Amygdala (tissue), 56 donors: ENCODE data around the gene TUFT1.

ENCODE experiments used
- DNase-seq, 56 donors: peaks; one replicate each; lab custom pipeline; 2025; lab: John Stamatoyannopoulos, UW

TUFT1 gene

GRCh38 chr1:151536499-151536898, 3.6 kb upstream of the TUFT1 start:
- DNase-seq = no peak

GRCh38 chr1:151537112-151537511, 3.0 kb upstream of the TUFT1 start:
- DNase-seq = no peak

- DNase-seq = peak in 33 of 56 donors; percentile 8 to 71 (median 33)
Measured at GRCh38 chr1:151539321-151540020, 638 bp upstream of the TUFT1 start.

- DNase-seq = peak in 2 of 56 donors; percentile 2 to 3
Measured at GRCh38 chr1:151540982-151541377, 871 bp downstream of the TUFT1 start.

- DNase-seq = no peak
Measured at GRCh38 chr1:151541752-151542151, 1.6 kb downstream of the TUFT1 start.

- no peak for DNase-seq
Measured at GRCh38 chr1:151542710-151543129, 2.6 kb downstream of the TUFT1 start.

GRCh38 chr1:151545542-151545941, 5.4 kb downstream of the TUFT1 start:
- no peak for DNase-seq

- no peak for DNase-seq
Measured at GRCh38 chr1:151546011-151546925, 6.2 kb downstream of the TUFT1 start.

- no peak for DNase-seq
Measured at GRCh38 chr1:151547119-151547899, 7.2 kb downstream of the TUFT1 start.

GRCh38 chr1:151547900-151548230, 7.8 kb downstream of the TUFT1 start:
- no peak for DNase-seq

- no peak for DNase-seq
Measured at GRCh38 chr1:151549199-151549598, 9.1 kb downstream of the TUFT1 start.

GRCh38 chr1:151553659-151554058, 13.6 kb downstream of the TUFT1 start:
- DNase-seq = no peak

- DNase-seq = no peak
Measured at GRCh38 chr1:151556052-151556451, 15.9 kb downstream of the TUFT1 start.

- no peak for DNase-seq
Measured at GRCh38 chr1:151562661-151563060, 22.6 kb downstream of the TUFT1 start.

GRCh38 chr1:151563376-151563775, 23.3 kb downstream of the TUFT1 start:
- DNase-seq = no peak

GRCh38 chr1:151565502-151566189, 25.5 kb downstream of the TUFT1 start:
- DNase-seq = no peak

GRCh38 chr1:151568626-151569088, 28.5 kb downstream of the TUFT1 start:
- no peak for DNase-seq

GRCh38 chr1:151570819-151571218, 30.7 kb downstream of the TUFT1 start:
- no peak for DNase-seq

GRCh38 chr1:151574575-151575529, 34.7 kb downstream of the TUFT1 start:
- DNase-seq = no peak
